NK-92 treated with Interleukin-12 subunit alpha and Interleukin-12 subunit beta, amount 100 ng/mL, for 24 hours (cell line): ENCODE data around the gene SGO2.
"Not testable (repeated sequence)": the region's sequence is repeated elsewhere in the genome, so short reads cannot be mapped to it uniquely, and the experiment has no call there.

ENCODE experiments used
- DNase-seq: peaks from one replicate; lab custom pipeline; 2025; lab: John Stamatoyannopoulos, UW

SGO2 gene

GRCh38 chr2:200515155-200515554 lies 10.9 kb upstream of the SGO2 start:
- DNase-seq: no peak

GRCh38 chr2:200523158-200523557 lies 2.8 kb upstream of the SGO2 start:
- DNase-seq: no peak

GRCh38 chr2:200523604-200524003 lies 2.4 kb upstream of the SGO2 start:
- no peak for DNase-seq

GRCh38 chr2:200525066-200525465 lies 941 bp upstream of the SGO2 start:
- no peak for DNase-seq

GRCh38 chr2:200525551-200525881 lies 491 bp upstream of the SGO2 start:
- no peak for DNase-seq

GRCh38 chr2:200528228-200528627 lies 2.2 kb downstream of the SGO2 start:
- DNase-seq: no peak

GRCh38 chr2:200533754-200534153 lies 7.7 kb downstream of the SGO2 start:
- no peak for DNase-seq

GRCh38 chr2:200534572-200534971 lies 8.6 kb downstream of the SGO2 start:
- no peak for DNase-seq

GRCh38 chr2:200538139-200538538 lies 12.1 kb downstream of the SGO2 start:
- no peak for DNase-seq

GRCh38 chr2:200540793-200541192 lies 14.8 kb downstream of the SGO2 start:
- DNase-seq: no peak

- DNase-seq: not testable (repeated sequence)
Measured at GRCh38 chr2:200566596-200566995, 40.6 kb downstream of the SGO2 start.

- DNase-seq: no peak
Measured at GRCh38 chr2:200567932-200568331, 41.9 kb downstream of the SGO2 start.

- DNase-seq: no peak
Measured at GRCh38 chr2:200575957-200576356, 50.0 kb downstream of the SGO2 start.

GRCh38 chr2:200577027-200577426 lies 51.0 kb downstream of the SGO2 start:
- DNase-seq: no peak

GRCh38 chr2:200578778-200579177 lies 52.8 kb downstream of the SGO2 start:
- DNase-seq: no peak

- no peak for DNase-seq
Measured at GRCh38 chr2:200584639-200585038, 58.6 kb downstream of the SGO2 start.

- DNase-seq: no peak
Measured at GRCh38 chr2:200585340-200585729, 59.3 kb downstream of the SGO2 start.

- DNase-seq: no peak
Measured at GRCh38 chr2:200585730-200586643, 60.0 kb downstream of the SGO2 start, which contains the start of gene AOX1. TSS of gene AOX1 (plus strand) at chr2:200586014. CDS start at chr2:200586109, 95 bp downstream.

- no peak for DNase-seq
Measured at GRCh38 chr2:200586644-200586975, 60.6 kb downstream of the SGO2 start.

- no peak for DNase-seq
Measured at GRCh38 chr2:200587007-200587616, 61.1 kb downstream of the SGO2 start.

GRCh38 chr2:200588076-200588678 lies 62.2 kb downstream of the SGO2 start:
- no peak for DNase-seq

- DNase-seq: no peak
Measured at GRCh38 chr2:200590090-200590489, 64.1 kb downstream of the SGO2 start.

- DNase-seq: no peak
Measured at GRCh38 chr2:200591308-200591707, 65.3 kb downstream of the SGO2 start.
